Brain microvascular endothelial cell (primary cell): ENCODE data around the gene EBI3.
"Not testable (repeated sequence)": the region's sequence is repeated elsewhere in the genome, so short reads cannot be mapped to it uniquely, and the experiment has no call there.

Experiments
- DNase-seq: peaks from one replicate; pipeline ENCODE4 v3.0.0-alpha.2; 2020
- H3K27ac ChIP-seq: fragments of 250-450 bp; sonication (Bioruptor Pico); 2 replicates; pipeline ENCODE4 v1.5.1; 2020; ENCODE audit warnings: mild to moderate bottlenecking, moderate library complexity
- H3K27me3 ChIP-seq: fragments of 250-450 bp; sonication (Bioruptor Pico); replicated peaks from 2 replicates; pipeline ENCODE4 v1.5.1; 2020; ENCODE audit warnings: mild to moderate bottlenecking
- H3K36me3 ChIP-seq: fragments of 250-450 bp; sonication (Bioruptor Pico); replicated peaks from 2 replicates; pipeline ENCODE4 v1.5.1; 2020; ENCODE audit warnings: mild to moderate bottlenecking
- H3K4me3 ChIP-seq: 2 replicates; pipeline ENCODE4 v1.5.1; 2011; ENCODE audit warnings: low read depth, mild to moderate bottlenecking, control low read depth, low read length, moderate library complexity
- in situ Hi-C: cut with HindIII; loops from 2 replicates; pipeline ENCODE4 v1.10.0; 2017; ENCODE audit warnings: low sequenced_read_pairs, low pct_ligation_motif_present
- TF ChIP-seq, protein P1 (sequence below): IDR thresholded peaks from 2 replicates; pipeline ENCODE4 v1.5.1; 2011; ENCODE audit warnings: low read depth, mild to moderate bottlenecking, moderate library complexity, low read length, control low read depth, inconsistent platforms; ENCODE audit errors: missing control alignments

The EBI3 gene

DNA sequence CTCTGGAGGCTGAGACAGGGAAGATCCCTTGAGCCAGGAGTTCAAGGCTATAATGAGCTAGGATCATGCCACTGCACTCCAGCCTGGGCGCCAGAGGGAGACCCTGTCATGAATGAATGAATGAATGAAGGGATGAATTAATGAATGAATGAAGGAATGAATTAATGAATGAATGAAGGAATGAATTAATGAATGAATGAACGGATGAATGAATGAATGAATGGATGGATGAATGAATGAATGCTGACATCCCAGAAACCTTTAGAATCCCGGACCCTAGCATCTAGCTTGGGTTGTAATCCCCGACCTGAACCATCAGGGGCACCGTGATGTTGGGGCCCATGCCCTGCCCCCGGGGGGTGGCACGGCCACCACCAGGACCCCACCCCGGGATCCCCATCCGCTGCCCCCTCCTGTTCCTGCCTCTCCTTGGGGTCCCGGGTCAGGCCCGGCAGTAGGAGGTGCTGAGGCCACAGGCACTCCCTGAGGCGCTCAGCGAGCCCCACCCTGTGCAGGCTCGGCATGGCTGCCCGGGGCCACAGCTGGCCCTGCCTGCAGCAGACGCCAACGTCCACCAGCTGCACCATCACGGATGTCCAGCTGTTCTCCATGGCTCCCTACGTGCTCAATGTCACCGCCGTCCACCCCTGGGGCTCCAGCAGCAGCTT is 3.4 kb downstream of the EBI3 start:
- H3K27me3 ChIP-seq = no peaks in the 10 kb centered on the region
- no peaks in the 10 kb centered on the region for H3K36me3 ChIP-seq
- no peak overlapping the region for H3K27ac ChIP-seq
- in situ Hi-C loops = no loop called here
- no peak overlapping the region for H3K4me3 ChIP-seq
- TF ChIP-seq, protein P1, sequence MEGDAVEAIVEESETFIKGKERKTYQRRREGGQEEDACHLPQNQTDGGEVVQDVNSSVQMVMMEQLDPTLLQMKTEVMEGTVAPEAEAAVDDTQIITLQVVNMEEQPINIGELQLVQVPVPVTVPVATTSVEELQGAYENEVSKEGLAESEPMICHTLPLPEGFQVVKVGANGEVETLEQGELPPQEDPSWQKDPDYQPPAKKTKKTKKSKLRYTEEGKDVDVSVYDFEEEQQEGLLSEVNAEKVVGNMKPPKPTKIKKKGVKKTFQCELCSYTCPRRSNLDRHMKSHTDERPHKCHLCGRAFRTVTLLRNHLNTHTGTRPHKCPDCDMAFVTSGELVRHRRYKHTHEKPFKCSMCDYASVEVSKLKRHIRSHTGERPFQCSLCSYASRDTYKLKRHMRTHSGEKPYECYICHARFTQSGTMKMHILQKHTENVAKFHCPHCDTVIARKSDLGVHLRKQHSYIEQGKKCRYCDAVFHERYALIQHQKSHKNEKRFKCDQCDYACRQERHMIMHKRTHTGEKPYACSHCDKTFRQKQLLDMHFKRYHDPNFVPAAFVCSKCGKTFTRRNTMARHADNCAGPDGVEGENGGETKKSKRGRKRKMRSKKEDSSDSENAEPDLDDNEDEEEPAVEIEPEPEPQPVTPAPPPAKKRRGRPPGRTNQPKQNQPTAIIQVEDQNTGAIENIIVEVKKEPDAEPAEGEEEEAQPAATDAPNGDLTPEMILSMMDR = no peak
- DNase-seq = no peak

DNA sequence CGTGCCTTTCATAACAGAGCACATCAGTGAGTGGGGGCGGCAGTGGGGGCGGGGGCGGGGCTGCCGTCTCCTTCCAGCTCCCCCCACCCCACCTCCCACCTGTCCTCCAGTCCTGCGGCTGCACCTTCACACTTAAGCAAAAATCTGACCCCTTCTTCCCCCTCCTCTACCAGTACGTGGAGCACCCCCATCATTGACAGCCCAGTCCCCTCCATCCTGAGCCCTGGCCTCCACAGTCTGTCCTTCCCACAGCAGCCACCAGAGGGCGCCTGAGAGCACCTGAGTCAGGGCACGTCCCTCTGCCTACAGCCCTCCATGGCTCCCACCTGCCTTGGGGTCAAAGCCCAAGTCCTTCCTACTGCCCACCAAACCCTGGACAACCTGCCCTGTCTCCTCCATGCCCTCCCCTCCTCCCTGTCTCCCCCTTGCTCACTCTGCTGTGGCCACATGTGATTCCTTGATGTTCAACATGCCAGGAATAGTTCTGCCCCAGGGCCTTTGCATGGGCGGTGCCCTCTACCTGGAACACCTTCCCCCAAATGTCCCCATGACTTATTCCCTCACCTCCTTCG is 4.0 kb downstream of the EBI3 start:
- Histone ChIP-seq H3K27me3 (no peaks in the 10 kb centered on the region), H3K4me3 (no peak overlapping the region), H3K36me3 (no peaks in the 10 kb centered on the region), H3K27ac (no peak overlapping the region)
- in situ Hi-C loops = no loop called here
- TF ChIP-seq, protein P1 = peak; percentile 87
- DNase-seq = peak; percentile 32

DNA sequence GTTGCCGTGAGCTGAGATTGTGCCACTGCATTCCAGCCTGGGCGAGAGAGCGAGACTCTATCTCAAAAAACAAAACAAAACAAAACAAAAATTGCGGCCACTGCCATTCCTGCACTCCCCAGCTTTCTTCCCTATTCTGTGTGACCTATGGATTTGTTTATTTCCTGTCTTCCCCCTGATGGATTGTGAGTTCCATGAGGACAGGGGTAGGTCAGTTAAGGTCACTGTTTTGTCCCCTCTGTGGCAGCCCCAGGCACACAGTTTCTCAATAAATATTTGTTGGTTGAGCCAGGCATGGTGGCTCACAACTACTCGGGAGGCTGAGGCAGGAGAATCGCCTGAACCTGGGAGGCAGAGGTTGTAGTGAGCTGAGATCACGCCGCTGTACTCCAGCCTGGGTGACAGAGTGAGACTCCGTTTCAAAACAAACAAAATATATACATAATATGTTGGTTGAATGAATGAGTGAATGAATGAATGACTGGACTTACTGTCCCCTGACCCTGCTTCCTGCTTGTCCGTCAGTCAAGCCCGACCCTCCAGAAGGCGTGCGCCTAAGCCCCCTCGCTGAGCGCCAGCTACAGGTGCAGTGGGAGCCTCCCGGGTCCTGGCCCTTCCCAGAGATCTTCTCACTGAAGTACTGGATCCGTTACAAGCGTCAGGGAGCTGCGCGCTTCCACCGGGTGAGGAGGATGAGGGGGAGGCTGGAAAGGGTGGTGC is 5.0 kb downstream of the EBI3 start:
- in situ Hi-C loops = no loop called here
- H3K27ac ChIP-seq = no peak overlapping the region
- H3K36me3 ChIP-seq = no peaks in the 10 kb centered on the region
- DNase-seq = no peak
- H3K27me3 ChIP-seq = no peaks in the 10 kb centered on the region
- TF ChIP-seq, protein P1 = no peak
- no peak overlapping the region for H3K4me3 ChIP-seq

DNA sequence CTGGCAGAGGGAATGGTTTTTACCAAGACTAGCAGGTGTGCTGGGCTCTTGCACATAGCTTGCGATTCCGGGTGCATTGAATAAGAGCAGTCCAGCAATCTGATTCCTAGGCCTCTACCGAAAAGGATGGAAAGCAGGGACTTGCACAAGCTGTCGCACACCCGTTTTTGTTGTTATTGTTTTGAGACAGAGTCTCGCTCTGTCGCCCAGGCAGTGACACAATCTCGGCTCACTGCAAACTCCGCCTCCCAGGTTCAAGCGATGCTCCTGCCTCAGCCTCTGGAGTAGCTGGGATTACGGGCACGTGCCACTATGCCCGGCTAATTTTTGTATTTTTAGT is 5.5 kb downstream of the EBI3 start:
- Histone ChIP-seq H3K4me3 (no peak overlapping the region), H3K36me3 (no peaks in the 10 kb centered on the region), H3K27me3 (no peaks in the 10 kb centered on the region), H3K27ac (no peak overlapping the region)
- no peak for DNase-seq
- TF ChIP-seq, protein P1 = no peak
- in situ Hi-C loops = no loop called here

DNA sequence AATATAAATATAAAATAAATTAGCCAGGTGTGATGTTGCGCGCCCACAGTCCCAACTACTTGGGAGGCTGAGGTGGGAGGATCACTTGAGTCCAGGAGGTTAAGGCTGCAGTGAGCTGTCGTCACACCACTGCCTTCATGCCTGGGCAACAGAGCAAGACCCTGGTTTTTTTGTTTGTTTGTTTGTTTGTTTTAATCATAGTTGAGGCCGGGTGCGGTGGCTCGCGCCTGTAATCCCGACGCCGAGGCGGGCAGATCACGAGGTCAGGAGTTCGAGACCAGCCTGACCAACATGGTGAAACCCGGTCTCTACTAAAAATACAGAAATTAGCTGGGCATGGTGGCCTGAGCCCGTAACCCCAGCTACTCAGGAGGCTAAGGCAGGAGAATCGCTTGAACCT is 8.2 kb downstream of the EBI3 start:
- H3K36me3 ChIP-seq, DNase-seq, H3K4me3 ChIP-seq, H3K27me3 ChIP-seq, H3K27ac ChIP-seq, in situ Hi-C loops: not testable (repeated sequence)

DNA sequence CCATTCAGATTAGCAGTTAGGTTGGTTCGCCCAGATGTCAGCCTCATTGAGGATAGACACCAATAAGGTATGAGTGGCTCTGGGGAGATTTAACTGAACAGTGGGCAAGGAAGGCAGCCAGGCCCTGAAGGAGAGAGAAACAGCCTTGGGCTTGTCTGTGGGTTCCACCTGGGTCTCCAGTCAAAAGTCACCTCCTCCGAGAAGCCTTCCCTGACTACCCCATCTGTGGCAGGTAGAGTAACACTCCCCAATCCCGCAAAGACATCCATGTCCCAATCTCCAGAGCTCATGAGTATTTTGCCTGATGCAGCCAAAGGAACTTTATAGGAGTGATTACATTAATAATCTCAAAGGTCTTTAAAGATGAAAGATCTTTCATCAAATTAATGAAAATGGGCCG is 9.5 kb downstream of the EBI3 start:
- no peak overlapping the region for H3K4me3 ChIP-seq
- in situ Hi-C loops = no loop called here
- DNase-seq = no peak

More for the DNA sequence above, 9.5 kb downstream of the EBI3 start:
- TF ChIP-seq, protein P1 = no peak
- Histone ChIP-seq H3K36me3 (no peaks in the 10 kb centered on the region), H3K27ac (no peak overlapping the region), H3K27me3 (no peaks in the 10 kb centered on the region)
